Activated CD4-positive, alpha-beta memory T cell treated with anti-CD3 and anti-CD28 coated beads, Interleukin-2, amount 10 ng/mL, durations not matched to agents 7 days and 5 days (primary cell): ENCODE measurements around the gene KLHL14. TPM values are rescaled to one million over a fixed set of nuclear protein-coding genes. Genes with fewer than 3 reads are reported as not detected.

Experiments
- CTCF ChIA-PET: fragments of 350-600 bp; sonication (Branson Sonifier 250); formaldehyde crosslinking; loops from one replicate; lab custom pipeline; 2021; ENCODE audit warnings: antibody characterized with exemption, inconsistent platforms; lab: Charles Lee
- POLR2A ChIA-PET: fragments of 350-600 bp; sonication (Branson Sonifier 250); formaldehyde crosslinking; loops from one replicate; lab custom pipeline; 2021; ENCODE audit warnings: antibody characterized with exemption; lab: Charles Lee
- DNase-seq: peaks from one replicate; pipeline ENCODE4 v3.0.0-alpha.2; 2020
- H3K27ac Mint-ChIP-seq: one replicate; pipeline ENCODE4 v1.8.0; 2021; ENCODE audit warnings: mild to moderate bottlenecking, mixed read lengths
- H3K27me3 Mint-ChIP-seq: one replicate; pipeline ENCODE4 v1.8.0; 2021; ENCODE audit warnings: mixed read lengths
- H3K36me3 Mint-ChIP-seq: one replicate; pipeline ENCODE4 v1.8.0; 2021; ENCODE audit warnings: low read depth, mixed read lengths
- H3K4me1 Mint-ChIP-seq: one replicate; pipeline ENCODE4 v1.8.0; 2021; ENCODE audit warnings: mixed read lengths
- H3K4me3 Mint-ChIP-seq: one replicate; pipeline ENCODE4 v1.8.0; 2021; ENCODE audit warnings: mild to moderate bottlenecking, mixed read lengths
- H3K9me3 Mint-ChIP-seq: one replicate; pipeline ENCODE4 v1.8.0; 2021; ENCODE audit warnings: mixed read lengths
- total RNA-seq, 2 experiments: library from RNA; stranded (reverse); gene quantifications; one replicate each; pipeline ENCODE4 v1.2.3, GENCODE V29; 2021

Gene KLHL14
- total RNA-seq, 2 experiments from 2014 or later, result not detected

- Mint-ChIP-seq H3K9me3 (no peaks in the 10 kb centered on the region), H3K4me1 (no peaks in the 10 kb centered on the region), H3K27ac (no peak overlapping the region), H3K4me3 (no peak overlapping the region), H3K36me3 (no peaks in the 10 kb centered on the region), H3K27me3 (no peaks in the 10 kb centered on the region)
- POLR2A ChIA-PET, result no interaction called here
- CTCF ChIA-PET, result no interaction called here
- no peak for DNase-seq
These were observed 142.7 kb downstream of the KLHL14 start for GRCh38 chr18:32629981-32630700.

GRCh38 chr18:32629292-32629691 lies 143.5 kb downstream of the KLHL14 start:
- ChIA-PET POLR2A (no interaction called here), CTCF (no interaction called here)
- H3K27ac Mint-ChIP-seq, result no peak overlapping the region
- no peaks in the 10 kb centered on the region for H3K27me3 Mint-ChIP-seq
- no peaks in the 10 kb centered on the region for H3K36me3 Mint-ChIP-seq
- no peaks in the 10 kb centered on the region for H3K4me1 Mint-ChIP-seq
- DNase-seq, result no peak
- H3K9me3 Mint-ChIP-seq, result no peaks in the 10 kb centered on the region
- no peak overlapping the region for H3K4me3 Mint-ChIP-seq

- POLR2A ChIA-PET, result no interaction called here
- Mint-ChIP-seq H3K9me3 (no peaks in the 10 kb centered on the region), H3K27ac (no peak overlapping the region), H3K4me3 (no peak overlapping the region), H3K4me1 (no peaks in the 10 kb centered on the region), H3K27me3 (no peaks in the 10 kb centered on the region), H3K36me3 (no peaks in the 10 kb centered on the region)
- no peak for DNase-seq
- CTCF ChIA-PET, result no interaction called here
These were observed 148.6 kb downstream of the KLHL14 start for GRCh38 chr18:32624182-32624723.

- Mint-ChIP-seq H3K36me3 (no peaks in the 10 kb centered on the region), H3K9me3 (no peaks in the 10 kb centered on the region), H3K27me3 (no peaks in the 10 kb centered on the region), H3K27ac (no peak overlapping the region), H3K4me1 (no peaks in the 10 kb centered on the region), H3K4me3 (no peak overlapping the region)
- CTCF ChIA-PET, result no interaction called here
- POLR2A ChIA-PET, result no interaction called here
- DNase-seq, result no peak
These were observed 149.3 kb downstream of the KLHL14 start for GRCh38 chr18:32623563-32623962.
